Osteoblast (primary cell): ENCODE results near the gene NELL1. TPM values are rescaled to one million over a fixed set of nuclear protein-coding genes. Genes with fewer than 3 reads are reported as not detected.

Experiments
- DNase-seq: peaks from one replicate; pipeline ENCODE4 v3.0.0; 2011; ENCODE audit warnings: low spot score, mixed read lengths; ENCODE audit not compliant: insufficient read length; ENCODE audit errors: missing footprints
- H2AFZ ChIP-seq: 2 replicates; pipeline ENCODE4 v1.6.0; 2011; ENCODE audit warnings: mild to moderate bottlenecking, low read length
- H3K27ac ChIP-seq: 2 replicates; pipeline ENCODE4 v1.5.1; 2011; ENCODE audit warnings: mild to moderate bottlenecking, low read depth, low read length, moderate library complexity
- H3K27me3 ChIP-seq: 2 replicates; pipeline ENCODE4 v1.6.0; 2012; ENCODE audit warnings: mild to moderate bottlenecking, control low read depth, inconsistent platforms, low read length, moderate library complexity; ENCODE audit not compliant: insufficient read depth
- H3K36me3 ChIP-seq: 2 replicates; pipeline ENCODE4 v1.5.1; 2011; ENCODE audit warnings: mild to moderate bottlenecking, low read length, control low read depth, moderate library complexity; ENCODE audit not compliant: insufficient read depth
- H3K4me1 ChIP-seq: 2 replicates; pipeline ENCODE4 v1.5.1; 2011; ENCODE audit warnings: mild to moderate bottlenecking, low read length, control low read depth, moderate library complexity; ENCODE audit not compliant: insufficient read depth
- H3K4me2 ChIP-seq: 2 replicates; pipeline ENCODE4 v1.6.0; 2011; ENCODE audit warnings: mild to moderate bottlenecking, low read length; ENCODE audit not compliant: insufficient read depth
- H3K4me3 ChIP-seq: fragments of 200-600 bp; sonication (generic); 3 replicates; pipeline ENCODE4 v1.5.1; 2012; ENCODE audit warnings: mild to moderate bottlenecking, low read length, inconsistent platforms; ENCODE audit not compliant: insufficient read depth
- H3K79me2 ChIP-seq: 2 replicates; pipeline ENCODE4 v1.6.0; 2012; ENCODE audit warnings: mild to moderate bottlenecking, low read length, control low read depth, inconsistent platforms; ENCODE audit not compliant: insufficient read depth
- H3K9me3 ChIP-seq: 2 replicates; pipeline ENCODE4 v1.5.1; 2011; ENCODE audit warnings: low read depth, low read length, control low read depth
- H4K20me1 ChIP-seq: 2 replicates; pipeline ENCODE4 v1.6.0; 2012; ENCODE audit warnings: mild to moderate bottlenecking, low read length, control low read depth; ENCODE audit not compliant: insufficient read depth
- total RNA-seq: library from RNA; depleted of rRNA; stranded (reverse); fragments of >200 nt; gene quantifications from 2 replicates; pipeline ENCODE4 v1.2.3, GENCODE V29; 2012
- TF ChIP-seq, protein P1 (sequence below): IDR thresholded peaks from 2 replicates; pipeline ENCODE4 v1.5.1; 2011; ENCODE audit warnings: mild to moderate bottlenecking, low read depth, low read length, moderate library complexity; ENCODE audit errors: extremely low read depth

NELL1 gene
- total RNA-seq, 1 donor: not detected

GRCh38 chr11:21018248-21018647, 348.9 kb downstream of the NELL1 start:
- Histone ChIP-seq H3K79me2 (no peaks in the 10 kb centered on the region), H3K27ac (no peak overlapping the region), H3K9me3 (peaks cover 2% of the 10 kb centered on the region), H3K27me3 (no peaks in the 10 kb centered on the region), H3K4me3 (no peak overlapping the region), H3K4me2 (no peak overlapping the region), H3K36me3 (no peaks in the 10 kb centered on the region), H2AFZ (no peak overlapping the region), H3K4me1 (no peaks in the 10 kb centered on the region), H4K20me1 (no peaks in the 10 kb centered on the region)
- TF ChIP-seq, protein P1, sequence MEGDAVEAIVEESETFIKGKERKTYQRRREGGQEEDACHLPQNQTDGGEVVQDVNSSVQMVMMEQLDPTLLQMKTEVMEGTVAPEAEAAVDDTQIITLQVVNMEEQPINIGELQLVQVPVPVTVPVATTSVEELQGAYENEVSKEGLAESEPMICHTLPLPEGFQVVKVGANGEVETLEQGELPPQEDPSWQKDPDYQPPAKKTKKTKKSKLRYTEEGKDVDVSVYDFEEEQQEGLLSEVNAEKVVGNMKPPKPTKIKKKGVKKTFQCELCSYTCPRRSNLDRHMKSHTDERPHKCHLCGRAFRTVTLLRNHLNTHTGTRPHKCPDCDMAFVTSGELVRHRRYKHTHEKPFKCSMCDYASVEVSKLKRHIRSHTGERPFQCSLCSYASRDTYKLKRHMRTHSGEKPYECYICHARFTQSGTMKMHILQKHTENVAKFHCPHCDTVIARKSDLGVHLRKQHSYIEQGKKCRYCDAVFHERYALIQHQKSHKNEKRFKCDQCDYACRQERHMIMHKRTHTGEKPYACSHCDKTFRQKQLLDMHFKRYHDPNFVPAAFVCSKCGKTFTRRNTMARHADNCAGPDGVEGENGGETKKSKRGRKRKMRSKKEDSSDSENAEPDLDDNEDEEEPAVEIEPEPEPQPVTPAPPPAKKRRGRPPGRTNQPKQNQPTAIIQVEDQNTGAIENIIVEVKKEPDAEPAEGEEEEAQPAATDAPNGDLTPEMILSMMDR: no peak
- DNase-seq: no peak

DNA sequence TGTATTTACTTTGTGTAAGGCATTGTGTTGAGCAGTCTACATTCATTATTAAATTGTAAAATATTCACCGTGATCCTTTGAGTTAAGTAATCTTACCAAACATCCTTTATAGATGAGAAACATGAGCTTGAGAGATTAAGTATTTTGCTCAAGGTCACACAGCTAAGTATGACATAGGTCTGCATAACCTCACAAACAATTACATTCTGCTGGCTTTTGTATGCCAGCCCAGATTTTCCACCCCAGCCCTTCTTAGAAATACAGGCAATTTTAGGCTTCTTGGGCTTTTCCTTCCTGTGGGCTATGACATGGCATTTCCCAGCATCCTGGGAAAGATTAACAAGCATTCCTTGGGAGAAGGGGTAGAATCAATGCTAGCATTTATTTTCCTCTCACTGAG, 357.3 kb downstream of the NELL1 start:
- no peaks in the 10 kb centered on the region for H3K27me3 ChIP-seq
- no peak overlapping the region for H3K4me3 ChIP-seq
- no peak overlapping the region for H2AFZ ChIP-seq
- peaks cover 3% of the 10 kb centered on the region for H3K9me3 ChIP-seq
- H3K4me2 ChIP-seq: no peak overlapping the region
- H3K79me2 ChIP-seq: no peaks in the 10 kb centered on the region
- no peaks in the 10 kb centered on the region for H3K36me3 ChIP-seq
- no peak for DNase-seq
- no peaks in the 10 kb centered on the region for H3K4me1 ChIP-seq
- H4K20me1 ChIP-seq: no peaks in the 10 kb centered on the region
- TF ChIP-seq, protein P1: no peak
- H3K27ac ChIP-seq: no peak overlapping the region

DNA sequence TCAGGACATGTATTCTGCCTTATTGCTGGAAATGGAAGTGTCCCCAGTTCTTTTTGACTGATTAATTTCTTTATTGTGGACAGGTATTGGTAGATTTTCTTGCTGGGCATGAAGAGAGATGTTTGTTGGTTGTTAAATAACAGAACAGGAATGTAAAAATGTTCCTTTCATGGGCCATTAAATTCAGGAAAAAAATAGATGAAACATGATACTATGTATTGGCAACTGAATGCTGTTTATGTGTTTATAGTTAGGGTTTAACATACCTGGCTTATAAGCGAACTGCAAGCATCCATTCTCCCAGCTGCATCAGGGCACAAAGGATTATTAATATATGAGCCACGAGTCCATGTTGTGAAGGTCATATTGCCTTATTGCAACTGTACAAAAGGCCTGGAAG, 368.5 kb downstream of the NELL1 start:
- no peak for DNase-seq
- Histone ChIP-seq H3K4me2 (no peak overlapping the region), H3K9me3 (no peaks in the 10 kb centered on the region), H3K79me2 (no peaks in the 10 kb centered on the region), H4K20me1 (no peaks in the 10 kb centered on the region), H3K27me3 (no peaks in the 10 kb centered on the region), H3K36me3 (no peaks in the 10 kb centered on the region), H3K4me3 (no peak overlapping the region), H3K27ac (no peak overlapping the region), H2AFZ (no peak overlapping the region), H3K4me1 (no peaks in the 10 kb centered on the region)
- TF ChIP-seq, protein P1: no peak

- DNase-seq: no peak
- TF ChIP-seq, protein P1: no peak
Observed at GRCh38 chr11:21038801-21039200, 369.4 kb downstream of the NELL1 start.

More at GRCh38 chr11:21038801-21039200, 369.4 kb downstream of the NELL1 start:
- no peaks in the 10 kb centered on the region for H3K79me2 ChIP-seq
- H3K4me3 ChIP-seq: no peak overlapping the region
- no peaks in the 10 kb centered on the region for H3K36me3 ChIP-seq
- H3K4me1 ChIP-seq: no peaks in the 10 kb centered on the region
- no peaks in the 10 kb centered on the region for H3K27me3 ChIP-seq
- no peak overlapping the region for H2AFZ ChIP-seq
- no peak overlapping the region for H3K4me2 ChIP-seq
- H3K27ac ChIP-seq: no peak overlapping the region
- H3K9me3 ChIP-seq: no peaks in the 10 kb centered on the region
- no peaks in the 10 kb centered on the region for H4K20me1 ChIP-seq
